Nephron (organoid): ENCODE measurements around the gene TFRC.
A peak's percentile ranks its signal among the peaks of the same experiment; 100 is the strongest.
"Not testable (repeated sequence)": the region's sequence is repeated elsewhere in the genome, so short reads cannot be mapped to it uniquely, and the experiment has no call there.

Source experiments
- H3K27ac Mint-ChIP-seq, 3 experiments: 2 replicates each; pipeline ENCODE4 v1.8.0; 2020; ENCODE audit warnings: mixed read lengths in 3 of 3, mild to moderate bottlenecking in 2 of 3, moderate library complexity in 1 of 3
- H3K27me3 Mint-ChIP-seq: 2 replicates; pipeline ENCODE4 v1.8.0; 2021; ENCODE audit warnings: low read depth, mild to moderate bottlenecking, moderate library complexity, mixed read lengths
- H3K36me3 Mint-ChIP-seq: 2 replicates; pipeline ENCODE4 v1.8.0; 2020; ENCODE audit warnings: low read depth, mixed read lengths
- H3K4me1 Mint-ChIP-seq: 2 replicates; pipeline ENCODE4 v1.8.0; 2020; ENCODE audit warnings: mixed read lengths
- H3K4me3 Mint-ChIP-seq, 3 experiments: 2 replicates each; pipeline ENCODE4 v1.8.0; 2020; ENCODE audit warnings: mild to moderate bottlenecking in 3 of 3, mixed read lengths in 3 of 3, moderate library complexity in 2 of 3
- H3K9me3 Mint-ChIP-seq: 2 replicates; pipeline ENCODE4 v1.8.0; 2020; ENCODE audit warnings: mixed read lengths
- CTCF ChIP-seq, 3 experiments: fragments of 200-600 bp; sonication (generic); IDR thresholded peaks; one replicate each; pipeline ENCODE4 v1.5.0; 2021; ENCODE audit warnings: antibody characterized with exemption in 3 of 3; ENCODE audit not compliant: unreplicated experiment in 3 of 3

The TFRC gene

GRCh38 chr3:196024968-196025367 is 56.9 kb downstream of the TFRC start:
- H3K9me3 Mint-ChIP-seq = peaks cover 4% of the 10 kb centered on the region
- H3K4me3 Mint-ChIP-seq = no peak overlapping the region
- no peak for TF ChIP-seq CTCF (IDR thresholded peaks at IDR 0.05; ENCODE audit: unreplicated experiment in 3 of 3)
- H3K4me1 Mint-ChIP-seq = peaks cover 15% of the 10 kb centered on the region
- no peaks in the 10 kb centered on the region for H3K36me3 Mint-ChIP-seq
- no peak overlapping the region for H3K27ac Mint-ChIP-seq
- H3K27me3 Mint-ChIP-seq = peaks cover 16% of the 10 kb centered on the region

- H3K36me3 Mint-ChIP-seq = no peaks in the 10 kb centered on the region
- no peak overlapping the region for H3K27ac Mint-ChIP-seq
- peaks cover 20% of the 10 kb centered on the region for H3K27me3 Mint-ChIP-seq
- H3K4me3 Mint-ChIP-seq = no peak overlapping the region
- no peak for TF ChIP-seq CTCF (IDR thresholded peaks at IDR 0.05; ENCODE audit: unreplicated experiment in 3 of 3)
- H3K9me3 Mint-ChIP-seq = no peaks in the 10 kb centered on the region
- H3K4me1 Mint-ChIP-seq = peaks cover 20% of the 10 kb centered on the region
Measured at GRCh38 chr3:196023947-196024346, 57.9 kb downstream of the TFRC start.

GRCh38 chr3:196022499-196022878 is 59.4 kb downstream of the TFRC start:
- H3K36me3 Mint-ChIP-seq, H3K4me3 Mint-ChIP-seq, H3K27ac Mint-ChIP-seq, H3K9me3 Mint-ChIP-seq: not testable (repeated sequence)
- peaks cover 20% of the 10 kb centered on the region for H3K4me1 Mint-ChIP-seq
- peaks cover 20% of the 10 kb centered on the region for H3K27me3 Mint-ChIP-seq

- no peak overlapping the region for H3K27ac Mint-ChIP-seq
- peaks cover 3% of the 10 kb centered on the region for H3K9me3 Mint-ChIP-seq
- H3K36me3 Mint-ChIP-seq = no peaks in the 10 kb centered on the region
- no peak for TF ChIP-seq CTCF (IDR thresholded peaks at IDR 0.05; ENCODE audit: unreplicated experiment in 3 of 3)
- H3K4me3 Mint-ChIP-seq = no peak overlapping the region
- peaks cover 28% of the 10 kb centered on the region for H3K4me1 Mint-ChIP-seq
- H3K27me3 Mint-ChIP-seq = peaks cover 25% of the 10 kb centered on the region
Measured at GRCh38 chr3:196020373-196020772, 61.5 kb downstream of the TFRC start.

- H3K27me3 Mint-ChIP-seq = peaks cover 22% of the 10 kb centered on the region
- not testable (repeated sequence) for H3K9me3 Mint-ChIP-seq, H3K36me3 Mint-ChIP-seq, H3K27ac Mint-ChIP-seq, H3K4me3 Mint-ChIP-seq
- peaks cover 35% of the 10 kb centered on the region for H3K4me1 Mint-ChIP-seq
Measured at GRCh38 chr3:196019576-196019975, 62.3 kb downstream of the TFRC start.

- H3K9me3 Mint-ChIP-seq, H3K27ac Mint-ChIP-seq, H3K36me3 Mint-ChIP-seq, H3K4me3 Mint-ChIP-seq: not testable (repeated sequence)
- Mint-ChIP-seq H3K4me1 (peaks cover 37% of the 10 kb centered on the region), H3K27me3 (peaks cover 21% of the 10 kb centered on the region)
Measured at GRCh38 chr3:196018159-196018558, 63.7 kb downstream of the TFRC start.

- Mint-ChIP-seq H3K27ac (peak overlapping the region in 2 of 3 experiments; percentile 49 to 88), H3K4me3 (peak overlapping the region in 1 of 3 experiments; percentile 21), H3K9me3 (peaks cover 5% of the 10 kb centered on the region), H3K27me3 (peaks cover 11% of the 10 kb centered on the region), H3K36me3 (no peaks in the 10 kb centered on the region), H3K4me1 (peaks cover 29% of the 10 kb centered on the region)
- no peak for TF ChIP-seq CTCF (IDR thresholded peaks at IDR 0.05; ENCODE audit: unreplicated experiment in 3 of 3)
Measured at GRCh38 chr3:196016485-196016884, 65.4 kb downstream of the TFRC start.

GRCh38 chr3:196016059-196016458 is 65.8 kb downstream of the TFRC start:
- no peak overlapping the region for H3K4me3 Mint-ChIP-seq

More at GRCh38 chr3:196016059-196016458, 65.8 kb downstream of the TFRC start:
- TF ChIP-seq CTCF (IDR thresholded peaks at IDR 0.05; ENCODE audit: unreplicated experiment in 3 of 3) = no peak
- peaks cover 9% of the 10 kb centered on the region for H3K27me3 Mint-ChIP-seq
- peaks cover 5% of the 10 kb centered on the region for H3K9me3 Mint-ChIP-seq
- H3K36me3 Mint-ChIP-seq = no peaks in the 10 kb centered on the region
- peaks cover 25% of the 10 kb centered on the region for H3K4me1 Mint-ChIP-seq
- no peak overlapping the region for H3K27ac Mint-ChIP-seq
